GM21723 (cell line): Measurements from ENCODE around the gene OR7A10.

Source experiments
- ATAC-seq: cut with Tn5 transposase; IDR thresholded peaks from one replicate; pipeline ENCODE4 v1.9.1; 2021; ENCODE audit warnings: mild to moderate bottlenecking, moderate library complexity; ENCODE audit not compliant: unreplicated experiment

The OR7A10 gene

DNA sequence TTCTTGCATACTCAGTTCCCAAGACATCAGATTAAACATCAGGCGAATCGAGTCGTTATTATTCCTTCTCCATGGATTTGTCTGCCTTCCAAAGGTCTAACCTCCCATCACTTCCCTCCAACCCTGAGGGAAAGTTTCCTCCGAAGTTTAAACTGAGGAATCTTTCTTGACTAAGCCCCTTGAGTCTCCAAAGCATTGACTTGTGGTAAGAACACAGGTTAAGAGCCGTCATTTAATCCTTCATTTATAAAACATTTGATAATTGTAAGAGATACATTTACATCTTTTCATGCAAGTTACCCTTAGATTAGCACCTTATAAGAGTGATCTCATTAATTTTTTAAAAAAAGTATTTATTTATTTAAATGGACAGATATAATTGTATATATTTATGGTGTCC, at the start of gene OR7A10:
OR7A10 (minus strand) TSS at position 101 of the 400 bp plus-strand sequence. CDS start 7,045 bp downstream, outside the sequence.
- ATAC-seq: no peak

DNA sequence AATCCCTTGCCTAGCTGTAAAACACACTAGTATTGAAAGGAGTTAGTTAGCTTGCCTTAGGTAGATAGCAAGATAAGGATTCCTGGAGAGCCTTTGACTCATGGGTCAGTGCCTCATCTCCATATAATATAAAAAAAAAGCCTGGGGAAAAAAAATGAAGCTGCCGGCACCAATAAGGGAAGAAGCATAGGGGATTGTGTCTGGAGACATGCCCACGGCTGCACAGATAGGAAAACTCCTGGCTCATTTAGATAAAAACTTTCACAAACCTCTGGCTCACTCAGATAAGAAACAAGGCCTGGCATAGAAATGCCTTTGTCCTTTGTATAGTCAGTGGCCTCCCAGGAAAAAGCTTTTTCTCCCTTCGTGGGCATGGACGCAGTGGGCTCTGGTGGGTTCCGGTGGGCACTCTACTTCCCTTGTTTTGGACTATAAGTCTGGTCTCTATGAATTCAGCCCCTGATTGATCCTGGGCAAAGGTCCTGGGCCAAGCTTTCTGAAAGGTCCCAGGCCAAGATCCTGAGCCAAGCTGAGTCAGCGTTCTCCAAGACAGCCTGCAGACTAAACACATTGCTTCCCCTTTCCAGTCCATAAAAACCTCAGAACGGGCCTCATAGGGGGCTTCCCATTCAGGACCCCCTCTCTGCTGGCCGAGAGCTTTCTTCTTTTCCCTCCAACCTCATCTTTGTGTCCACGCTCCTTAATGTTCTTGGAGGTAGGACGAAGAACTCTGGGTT, 42.1 kb upstream of the OR7A10 start:
- ATAC-seq: no peak

- ATAC-seq: no peak
Measured at GRCh38 chr19:14889994-14890642, 41.4 kb upstream of the OR7A10 start.

DNA sequence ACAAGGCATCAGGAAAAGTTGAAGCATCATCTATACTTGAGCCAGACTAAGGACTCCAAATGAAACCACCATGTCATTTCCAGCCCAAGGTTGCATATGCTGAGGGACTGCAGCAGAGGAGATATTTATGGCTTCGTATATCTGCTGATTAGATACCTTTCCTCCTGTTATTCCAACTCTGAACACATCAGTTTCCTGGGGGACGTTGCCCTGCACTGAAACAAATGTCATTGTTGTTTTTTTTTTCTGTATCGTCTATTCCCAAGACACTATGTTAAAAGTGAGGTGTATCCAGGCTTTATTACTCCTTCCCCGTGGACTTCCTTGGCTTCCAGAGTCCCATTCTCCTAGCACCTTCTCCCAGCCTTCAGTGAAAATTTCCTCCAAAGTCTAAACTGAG, 37.3 kb upstream of the OR7A10 start, which contains the start of gene OR7A17:
OR7A17 (minus strand) TSS at position 101 of the 400 bp plus-strand sequence. CDS start 4,777 bp downstream, outside the sequence.
- ATAC-seq: no peak

GRCh38 chr19:14871619-14872230, 23.0 kb upstream of the OR7A10 start:
- no peak for ATAC-seq

DNA sequence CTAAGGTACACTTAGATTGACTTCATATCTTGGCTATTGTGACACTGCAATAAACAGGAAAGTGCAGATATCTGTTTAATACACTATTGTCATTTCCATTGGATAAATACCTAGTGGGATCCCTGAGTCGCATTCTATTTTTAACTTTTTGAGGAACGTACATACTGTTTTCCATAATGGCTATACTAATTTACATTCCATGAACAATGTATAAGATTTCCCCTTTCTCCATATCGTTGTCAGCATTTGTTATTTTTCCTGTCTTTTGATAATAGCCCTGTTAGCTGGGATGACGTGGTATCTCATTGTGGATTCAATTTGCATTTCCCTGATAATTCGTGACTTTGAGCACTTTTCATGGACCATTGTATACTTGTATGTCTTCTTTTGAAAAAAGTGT, 19.8 kb upstream of the OR7A10 start:
- ATAC-seq: no peak

DNA sequence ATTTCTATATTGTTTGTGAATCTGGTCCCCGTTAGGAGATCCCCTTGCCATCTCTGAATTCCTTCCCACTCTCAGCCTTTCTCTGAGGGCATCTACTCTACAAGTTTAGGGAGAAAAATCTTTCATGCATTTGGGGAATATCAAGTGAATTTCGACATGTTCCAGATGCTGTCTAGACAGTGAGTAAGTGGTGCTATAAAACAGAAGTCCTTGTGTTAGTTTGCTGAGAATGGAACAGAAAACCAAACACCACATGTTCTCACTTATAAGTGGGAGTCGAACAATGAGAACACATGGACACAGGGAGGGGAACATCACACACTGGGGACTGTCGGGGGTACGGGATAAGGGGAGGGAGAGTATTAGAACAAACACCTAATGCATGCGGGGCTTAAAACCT, 5.1 kb downstream of the OR7A10 start:
- ATAC-seq: no peak

DNA sequence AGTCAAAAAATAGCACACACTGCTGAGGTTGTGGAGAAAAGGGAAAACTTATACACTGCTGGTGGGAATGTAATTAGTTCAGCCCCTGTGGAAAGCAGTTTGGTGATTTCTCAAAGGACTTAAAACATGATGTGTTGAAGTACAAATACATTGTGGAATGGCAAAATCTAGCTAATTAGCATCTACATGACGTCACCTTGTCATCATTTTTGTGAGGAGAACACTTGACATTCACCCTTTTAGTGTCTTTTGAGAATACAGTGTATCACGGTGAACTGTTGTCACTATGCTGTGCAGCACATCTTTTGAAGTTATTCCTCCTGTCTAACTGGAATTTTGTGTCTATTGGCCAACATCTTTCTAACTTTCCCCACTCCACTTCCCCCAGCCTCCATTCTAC, 5.6 kb downstream of the OR7A10 start:
- no peak for ATAC-seq

- ATAC-seq: no peak
Measured at GRCh38 chr19:14840206-14840605, 8.5 kb downstream of the OR7A10 start.

GRCh38 chr19:14837391-14837790, 11.3 kb downstream of the OR7A10 start:
- no peak for ATAC-seq

DNA sequence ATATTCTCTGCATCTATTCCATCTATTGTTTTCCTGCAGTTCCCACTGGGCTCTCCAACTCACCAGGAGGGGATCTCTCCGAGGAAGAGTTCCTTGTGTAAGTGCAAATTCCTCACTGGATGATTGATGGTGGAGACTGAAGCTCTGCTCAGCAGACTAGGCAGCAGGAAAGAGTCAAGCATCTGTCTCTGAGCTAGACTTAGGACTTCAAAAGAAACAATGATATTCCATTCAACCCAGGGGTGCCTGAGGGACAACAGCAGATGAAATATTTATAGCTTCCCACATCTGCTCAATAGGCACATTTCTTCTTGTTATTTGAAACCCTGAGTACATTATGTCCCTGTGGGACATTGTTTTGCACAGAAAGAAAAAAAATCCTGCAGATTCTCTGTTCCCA, 13.7 kb downstream of the OR7A10 start, which contains the start of the genes OR7A5 and OR7C1:
OR7A5 (minus strand) TSS at position 175 of the 400 bp plus-strand sequence. CDS start 6,944 bp downstream, outside the sequence.
OR7C1 (minus strand) TSS at position 175 of the 400 bp plus-strand sequence. CDS start 35,049 bp downstream, outside the sequence.
- ATAC-seq: no peak

DNA sequence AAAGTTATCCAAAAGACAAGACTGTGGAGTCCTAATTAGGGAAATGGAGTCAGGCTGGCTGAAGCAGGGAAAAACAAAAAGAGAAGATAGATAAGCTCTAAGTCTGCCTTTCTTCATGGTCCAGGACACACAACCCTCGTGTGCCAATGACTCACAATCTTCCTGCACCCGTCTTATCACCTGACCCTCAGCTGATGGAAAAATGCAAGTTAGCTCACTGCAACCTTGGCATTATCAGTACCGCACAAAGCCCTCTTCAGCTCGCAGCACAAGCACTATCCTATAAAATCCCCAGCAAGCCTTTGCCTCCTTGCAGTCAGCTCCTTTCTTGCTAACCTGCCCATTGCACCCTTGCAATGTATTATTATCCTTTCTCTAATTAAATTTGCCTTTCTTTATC, 18.0 kb downstream of the OR7A10 start:
- ATAC-seq: no peak

DNA sequence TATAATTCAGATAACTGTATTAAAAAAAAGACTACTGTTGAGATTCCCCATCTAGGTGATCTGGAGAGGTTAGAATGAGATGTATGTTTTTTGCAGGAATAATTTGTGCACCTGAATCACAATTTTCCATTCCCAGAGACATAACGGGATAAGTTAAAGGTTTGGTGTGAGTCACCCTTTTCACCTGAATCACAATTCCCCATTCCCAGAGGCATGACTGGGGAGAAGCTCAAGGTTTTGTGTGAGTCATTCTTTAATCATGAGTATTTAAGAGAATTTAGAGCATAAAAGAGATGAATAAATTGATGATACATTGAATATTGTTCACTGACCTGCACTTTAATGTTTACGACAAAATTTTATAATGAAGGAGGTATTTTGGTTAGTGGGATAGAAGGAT, 22.7 kb downstream of the OR7A10 start:
- ATAC-seq: no peak

- no peak for ATAC-seq
Measured at GRCh38 chr19:14821937-14822336, 26.8 kb downstream of the OR7A10 start.

GRCh38 chr19:14818588-14818987, 30.1 kb downstream of the OR7A10 start:
- ATAC-seq: no peak

- ATAC-seq: no peak
Measured at GRCh38 chr19:14817052-14817451, 31.7 kb downstream of the OR7A10 start.

DNA sequence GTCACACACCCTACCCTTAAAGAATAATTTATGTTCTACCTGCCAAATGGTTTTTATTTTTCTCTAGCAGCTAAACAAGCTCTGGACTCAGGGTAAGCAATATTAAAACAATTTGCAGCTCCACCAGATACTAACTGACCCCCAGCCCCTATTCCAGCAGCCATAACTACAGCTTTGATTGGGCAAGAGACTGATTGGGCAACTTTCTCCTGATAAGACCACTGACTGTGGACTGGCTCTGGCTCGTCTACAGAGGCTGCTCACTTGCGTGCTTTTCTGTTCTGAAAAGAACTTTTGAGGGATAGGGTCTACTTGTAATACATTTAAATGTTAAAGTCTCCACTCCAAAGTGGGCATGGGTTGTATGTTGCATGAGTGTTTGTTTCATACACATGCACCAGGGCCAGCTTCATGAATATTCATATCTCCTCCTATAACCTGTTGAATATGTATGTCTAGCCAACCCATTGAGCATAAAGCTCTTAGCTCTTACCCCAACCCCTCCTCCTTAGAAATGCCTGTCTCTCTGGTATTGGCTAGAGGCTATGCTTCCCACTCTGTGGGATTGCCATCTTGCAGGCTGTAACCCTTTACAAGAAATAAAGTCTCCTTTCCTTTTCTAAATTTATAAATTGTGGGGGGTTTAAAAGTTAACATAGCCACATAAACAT, 33.6 kb downstream of the OR7A10 start:
- no peak for ATAC-seq

GRCh38 chr19:14809272-14810057, 39.3 kb downstream of the OR7A10 start:
- no peak for ATAC-seq

- no peak for ATAC-seq
Measured at GRCh38 chr19:14804765-14805164, 44.0 kb downstream of the OR7A10 start.

- no peak for ATAC-seq
Measured at GRCh38 chr19:14798760-14799159, 50.0 kb downstream of the OR7A10 start.
